MM.1S (cell line): Measurements from ENCODE around the gene SORL1-AS1.

ENCODE experiments used
- DNase-seq: peaks from one replicate; pipeline ENCODE4 v3.0.0-alpha.2; 2015
- H2AFZ ChIP-seq: fragments of 300-600 bp; sonication (generic); 2 replicates; pipeline ENCODE4 v1.6.0; 2016; ENCODE audit warnings: antibody characterized with exemption, low read length
- H3F3A ChIP-seq: fragments of 300-600 bp; sonication (generic); 2 replicates; pipeline ENCODE4 v1.6.1; 2016; ENCODE audit warnings: mild to moderate bottlenecking, antibody characterized with exemption, low read length, moderate library complexity, mixed read lengths; ENCODE audit not compliant: insufficient read depth
- H3K27ac ChIP-seq: fragments of 300-600 bp; sonication (generic); 2 replicates; pipeline ENCODE4 v1.5.1; 2016; ENCODE audit warnings: mild to moderate bottlenecking, low read length
- H3K27me3 ChIP-seq: fragments of 300-600 bp; sonication (generic); replicated peaks from 2 replicates; pipeline ENCODE4 v1.6.0; 2016; ENCODE audit warnings: low read length; ENCODE audit not compliant: insufficient read depth
- H3K36me3 ChIP-seq: fragments of 300-600 bp; sonication (generic); replicated peaks from 2 replicates; pipeline ENCODE4 v1.6.1; 2016; ENCODE audit warnings: mild to moderate bottlenecking, low read length, mixed read lengths; ENCODE audit not compliant: insufficient read depth
- H3K4me1 ChIP-seq: fragments of 300-600 bp; sonication (generic); 2 replicates; pipeline ENCODE4 v1.6.1; 2016; ENCODE audit warnings: low read length, mixed read lengths
- H3K4me2 ChIP-seq: fragments of 300-600 bp; sonication (generic); 2 replicates; pipeline ENCODE4 v1.6.0; 2016; ENCODE audit warnings: low read depth, low read length
- H3K4me3 ChIP-seq: fragments of 300-600 bp; sonication (generic); 2 replicates; pipeline ENCODE4 v1.5.1; 2016; ENCODE audit warnings: low read length, mixed read lengths
- H3K79me2 ChIP-seq: fragments of 300-600 bp; sonication (generic); 2 replicates; pipeline ENCODE4 v1.6.1; 2016; ENCODE audit warnings: mixed run types, low read length, mixed read lengths
- H3K9ac ChIP-seq: fragments of 300-600 bp; sonication (generic); 2 replicates; pipeline ENCODE4 v1.6.1; 2016; ENCODE audit warnings: low read length, mixed read lengths
- H3K9me2 ChIP-seq: fragments of 300-600 bp; sonication (generic); replicated peaks from 2 replicates; pipeline ENCODE4 v1.6.1; 2016; ENCODE audit warnings: mild to moderate bottlenecking, low read length, mixed read lengths; ENCODE audit not compliant: insufficient read depth
- H3K9me3 ChIP-seq: fragments of 300-600 bp; sonication (generic); replicated peaks from 2 replicates; pipeline ENCODE4 v1.6.1; 2016; ENCODE audit warnings: mild to moderate bottlenecking, low read length, mixed read lengths; ENCODE audit not compliant: insufficient read depth
- H4K20me1 ChIP-seq: fragments of 300-600 bp; sonication (generic); 2 replicates; pipeline ENCODE4 v1.6.1; 2016; ENCODE audit warnings: mild to moderate bottlenecking, low read length, moderate library complexity, mixed read lengths; ENCODE audit not compliant: insufficient read depth
- CTCF ChIP-seq: fragments of 300-600 bp; sonication (generic); IDR thresholded peaks from 2 replicates; pipeline ENCODE4 v1.5.1; 2016; ENCODE audit warnings: antibody characterized with exemption, low read length, mixed read lengths
- EZH2 ChIP-seq: fragments of 300-600 bp; sonication (generic); optimal IDR thresholded peaks from 2 replicates; pipeline ENCODE3; 2017; ENCODE audit warnings: low read depth, mild to moderate bottlenecking, antibody characterized with exemption, low read length, mixed read lengths
- EZH2phosphoT487 ChIP-seq: fragments of 300-600 bp; sonication (generic); IDR thresholded peaks from 2 replicates; pipeline ENCODE4 v1.6.1; 2018; ENCODE audit warnings: antibody characterized with exemption, low read length

SORL1-AS1 gene

GRCh38 chr11:121449123-121449522 lies 3.6 kb downstream of the SORL1-AS1 start:
- Histone ChIP-seq H3K4me2 (no peak overlapping the region), H3K27ac (no peak overlapping the region), H4K20me1 (no peaks in the 10 kb centered on the region), H3K9ac (no peak overlapping the region), H3F3A (no peaks in the 10 kb centered on the region), H3K9me3 (no peaks in the 10 kb centered on the region), H3K4me3 (no peak overlapping the region), H2AFZ (no peak overlapping the region), H3K9me2 (no peaks in the 10 kb centered on the region), H3K36me3 (no peaks in the 10 kb centered on the region), H3K4me1 (no peaks in the 10 kb centered on the region), H3K79me2 (no peaks in the 10 kb centered on the region), H3K27me3 (peaks cover 14% of the 10 kb centered on the region)
- no peak for DNase-seq
- TF ChIP-seq EZH2 (no peak), EZH2phosphoT487 (no peak), CTCF (no peak)

GRCh38 chr11:121448431-121448941 lies 4.3 kb downstream of the SORL1-AS1 start:
- no peaks in the 10 kb centered on the region for H3K9me2 ChIP-seq
- TF ChIP-seq EZH2, result no peak
- TF ChIP-seq EZH2phosphoT487, result no peak
- no peak for TF ChIP-seq CTCF
- no peaks in the 10 kb centered on the region for H3K36me3 ChIP-seq
- no peak overlapping the region for H3K9ac ChIP-seq
- H3K4me3 ChIP-seq, result no peak overlapping the region
- no peaks in the 10 kb centered on the region for H3K9me3 ChIP-seq
- H3F3A ChIP-seq, result no peaks in the 10 kb centered on the region
- H3K4me2 ChIP-seq, result no peak overlapping the region
- no peak overlapping the region for H3K27ac ChIP-seq
- H3K27me3 ChIP-seq, result peaks cover 14% of the 10 kb centered on the region
- no peaks in the 10 kb centered on the region for H4K20me1 ChIP-seq
- H2AFZ ChIP-seq, result no peak overlapping the region
- DNase-seq, result no peak
- H3K4me1 ChIP-seq, result no peaks in the 10 kb centered on the region
- no peaks in the 10 kb centered on the region for H3K79me2 ChIP-seq

DNA sequence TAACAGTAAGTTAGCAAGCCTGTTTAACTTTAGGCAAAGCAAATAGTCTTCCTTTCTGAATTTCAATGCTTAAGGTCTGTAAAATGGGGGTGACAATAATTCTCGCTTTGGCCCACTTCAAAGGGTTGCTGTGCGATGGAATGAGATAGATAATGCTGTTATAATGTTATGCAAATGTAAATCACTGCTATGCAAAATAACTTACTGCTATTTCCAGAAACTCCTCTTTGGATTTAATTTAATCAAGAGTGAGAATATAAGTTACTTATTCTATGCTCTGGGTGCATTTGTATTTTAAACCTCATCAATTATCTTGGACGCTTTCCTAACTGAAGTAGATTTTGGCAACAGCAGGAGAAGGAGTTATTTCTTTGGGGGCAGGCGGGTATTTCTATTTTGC lies 4.8 kb downstream of the SORL1-AS1 start:
- Histone ChIP-seq H3K9me2 (no peaks in the 10 kb centered on the region), H3K9ac (no peak overlapping the region), H3K27ac (no peak overlapping the region), H2AFZ (no peak overlapping the region), H3K9me3 (no peaks in the 10 kb centered on the region), H3K27me3 (peaks cover 14% of the 10 kb centered on the region), H3K4me1 (no peaks in the 10 kb centered on the region), H3K4me3 (no peak overlapping the region), H3K36me3 (no peaks in the 10 kb centered on the region), H3F3A (no peaks in the 10 kb centered on the region), H3K79me2 (no peaks in the 10 kb centered on the region), H4K20me1 (no peaks in the 10 kb centered on the region), H3K4me2 (no peak overlapping the region)
- no peak for DNase-seq
- TF ChIP-seq EZH2 (no peak), CTCF (no peak), EZH2phosphoT487 (no peak)
